DND-41 (cell line): ENCODE results near the gene UGCG.
"Not testable (repeated sequence)": the region's sequence is repeated elsewhere in the genome, so short reads cannot be mapped to it uniquely, and the experiment has no call there.

Source experiments
- EZH2 ChIP-seq: IDR thresholded peaks from 3 replicates; pipeline ENCODE4 v1.6.1; 2012; ENCODE audit warnings: borderline replicate concordance, low read depth, mild to moderate bottlenecking, moderate library complexity, low read length, inconsistent platforms; ENCODE audit not compliant: severe bottlenecking
- TF ChIP-seq, protein P1 (sequence below): IDR thresholded peaks from 2 replicates; pipeline ENCODE4 v1.5.1; 2012; ENCODE audit warnings: borderline replicate concordance, low read length, moderate library complexity, mild to moderate bottlenecking; ENCODE audit not compliant: poor library complexity, severe bottlenecking; ENCODE audit errors: extremely low read depth

DNA sequence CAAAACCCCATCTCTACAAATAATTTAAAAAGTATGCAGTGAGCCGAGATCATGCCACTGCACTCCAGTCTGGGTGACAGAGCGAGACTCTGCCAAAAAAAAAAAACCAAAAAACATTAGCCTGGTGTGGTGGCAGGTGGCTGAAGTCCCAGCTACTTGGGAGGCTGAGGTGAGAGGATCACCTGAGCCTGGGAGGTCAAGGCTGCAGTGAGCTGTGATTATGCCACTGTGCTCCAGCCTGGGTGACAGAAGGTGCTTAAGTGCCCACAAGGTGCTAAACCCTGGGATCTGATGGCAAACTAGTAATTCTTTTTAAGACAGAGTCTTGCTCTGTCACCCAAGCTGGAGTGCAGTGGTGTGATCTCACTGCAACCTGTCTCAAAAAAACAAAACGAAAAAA lies 5.7 kb upstream of the UGCG start:
- TF ChIP-seq, protein P1, sequence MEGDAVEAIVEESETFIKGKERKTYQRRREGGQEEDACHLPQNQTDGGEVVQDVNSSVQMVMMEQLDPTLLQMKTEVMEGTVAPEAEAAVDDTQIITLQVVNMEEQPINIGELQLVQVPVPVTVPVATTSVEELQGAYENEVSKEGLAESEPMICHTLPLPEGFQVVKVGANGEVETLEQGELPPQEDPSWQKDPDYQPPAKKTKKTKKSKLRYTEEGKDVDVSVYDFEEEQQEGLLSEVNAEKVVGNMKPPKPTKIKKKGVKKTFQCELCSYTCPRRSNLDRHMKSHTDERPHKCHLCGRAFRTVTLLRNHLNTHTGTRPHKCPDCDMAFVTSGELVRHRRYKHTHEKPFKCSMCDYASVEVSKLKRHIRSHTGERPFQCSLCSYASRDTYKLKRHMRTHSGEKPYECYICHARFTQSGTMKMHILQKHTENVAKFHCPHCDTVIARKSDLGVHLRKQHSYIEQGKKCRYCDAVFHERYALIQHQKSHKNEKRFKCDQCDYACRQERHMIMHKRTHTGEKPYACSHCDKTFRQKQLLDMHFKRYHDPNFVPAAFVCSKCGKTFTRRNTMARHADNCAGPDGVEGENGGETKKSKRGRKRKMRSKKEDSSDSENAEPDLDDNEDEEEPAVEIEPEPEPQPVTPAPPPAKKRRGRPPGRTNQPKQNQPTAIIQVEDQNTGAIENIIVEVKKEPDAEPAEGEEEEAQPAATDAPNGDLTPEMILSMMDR: not testable (repeated sequence)
- not testable (repeated sequence) for TF ChIP-seq EZH2
